Measurements from ENCODE around the gene GSDME. TPM values are rescaled to one million over a fixed set of nuclear protein-coding genes. Genes with fewer than 3 reads are reported as not detected.

GSDME gene
- total and polyA plus RNA-seq, 12 donors: 2.6 to 70.6 (median 6.3) TPM

DNA sequence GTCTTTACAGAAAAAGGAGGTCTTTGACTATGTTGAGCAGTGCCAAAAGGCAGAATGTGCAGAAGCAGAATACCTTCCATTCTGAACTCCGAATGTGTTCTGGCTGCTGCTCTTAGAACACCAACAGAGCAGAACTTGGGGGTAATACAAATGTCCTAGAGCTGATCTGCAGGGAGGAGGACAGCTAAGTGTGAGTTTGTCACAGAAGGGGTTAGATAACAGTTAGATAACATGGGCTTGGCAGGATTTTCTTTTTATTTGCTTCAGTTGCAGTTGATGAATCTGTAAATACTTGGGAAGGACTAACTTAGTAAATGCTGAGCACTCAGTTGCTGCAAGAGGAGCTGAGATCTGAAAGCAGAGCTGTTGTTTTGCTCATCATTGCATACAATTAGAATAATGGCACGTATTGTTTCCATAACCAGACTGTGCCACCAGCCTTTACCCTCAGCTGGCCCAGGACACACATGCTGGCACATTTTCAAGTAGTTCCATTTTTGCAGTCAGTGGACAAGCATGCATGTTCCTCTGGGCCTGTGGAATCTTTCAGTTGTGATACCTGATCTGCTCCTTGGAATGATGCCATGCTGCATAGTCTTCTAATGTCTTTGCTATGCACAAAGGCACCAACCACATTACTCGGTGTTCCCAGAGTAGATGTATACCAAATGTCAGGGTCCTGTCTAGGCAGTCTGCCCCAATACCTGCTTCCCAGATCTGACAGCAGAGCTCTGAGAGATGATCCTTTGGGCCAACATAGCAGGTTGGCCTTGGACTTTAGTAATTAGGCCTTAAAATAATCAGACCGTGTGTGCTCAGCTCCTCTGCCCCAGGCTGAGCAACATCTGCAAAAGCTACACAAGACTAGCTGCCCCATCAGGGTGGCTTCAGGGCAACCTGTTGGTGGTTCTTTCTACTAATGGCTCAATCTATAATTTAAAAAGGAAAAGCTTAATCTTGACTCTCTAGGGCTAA lies 55.7 kb downstream of the GSDME start:
- no peak for TF ChIP-seq POLR2A (IDR thresholded peaks at IDR 0.05)
- TF ChIP-seq, protein P1, sequence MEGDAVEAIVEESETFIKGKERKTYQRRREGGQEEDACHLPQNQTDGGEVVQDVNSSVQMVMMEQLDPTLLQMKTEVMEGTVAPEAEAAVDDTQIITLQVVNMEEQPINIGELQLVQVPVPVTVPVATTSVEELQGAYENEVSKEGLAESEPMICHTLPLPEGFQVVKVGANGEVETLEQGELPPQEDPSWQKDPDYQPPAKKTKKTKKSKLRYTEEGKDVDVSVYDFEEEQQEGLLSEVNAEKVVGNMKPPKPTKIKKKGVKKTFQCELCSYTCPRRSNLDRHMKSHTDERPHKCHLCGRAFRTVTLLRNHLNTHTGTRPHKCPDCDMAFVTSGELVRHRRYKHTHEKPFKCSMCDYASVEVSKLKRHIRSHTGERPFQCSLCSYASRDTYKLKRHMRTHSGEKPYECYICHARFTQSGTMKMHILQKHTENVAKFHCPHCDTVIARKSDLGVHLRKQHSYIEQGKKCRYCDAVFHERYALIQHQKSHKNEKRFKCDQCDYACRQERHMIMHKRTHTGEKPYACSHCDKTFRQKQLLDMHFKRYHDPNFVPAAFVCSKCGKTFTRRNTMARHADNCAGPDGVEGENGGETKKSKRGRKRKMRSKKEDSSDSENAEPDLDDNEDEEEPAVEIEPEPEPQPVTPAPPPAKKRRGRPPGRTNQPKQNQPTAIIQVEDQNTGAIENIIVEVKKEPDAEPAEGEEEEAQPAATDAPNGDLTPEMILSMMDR (IDR thresholded peaks at IDR 0.05): no peak
- intact Hi-C loops (cut with DNase I): no loop called here

DNA sequence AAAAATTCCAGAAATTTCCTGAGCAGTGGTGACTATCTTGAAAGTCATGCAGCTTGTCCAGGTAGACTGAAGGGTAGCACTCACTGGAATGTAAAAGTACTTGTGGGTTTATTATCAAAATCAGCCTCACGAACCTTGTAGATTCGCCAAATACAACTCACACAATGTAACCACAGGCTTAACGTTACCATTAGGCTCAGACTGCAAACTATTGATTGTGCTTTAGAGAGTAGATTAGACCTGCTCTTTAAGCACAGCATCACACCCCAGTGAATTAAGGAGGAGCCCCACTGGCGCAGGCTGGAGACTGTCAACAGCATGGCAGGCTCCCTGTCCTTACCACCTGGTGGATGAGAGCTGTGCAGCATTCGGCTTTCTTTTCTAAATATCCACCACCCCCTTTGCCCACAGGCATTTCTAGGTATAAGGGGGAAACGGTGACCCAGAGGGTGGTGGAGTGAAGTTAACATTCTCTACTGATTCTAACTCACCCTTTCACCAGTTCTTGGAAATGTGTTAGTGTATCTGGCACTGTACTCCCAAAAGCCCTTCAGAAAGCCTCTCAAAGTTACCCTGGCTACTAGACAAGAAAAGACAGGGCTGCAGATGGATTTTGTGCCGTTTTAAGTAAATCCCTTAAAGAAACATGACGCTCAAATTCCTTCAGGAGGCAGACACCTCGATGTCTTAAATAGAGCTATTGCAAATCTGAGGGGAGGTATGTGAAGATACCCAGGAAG lies 56.6 kb downstream of the GSDME start:
- H3K4me3 ChIP-seq: no peak overlapping the region
- DNase-seq: no peak
- intact Hi-C loops (cut with DNase I): no loop called here

More for the DNA sequence above, 55.7 kb downstream of the GSDME start:
- no peak overlapping the region for H3K4me3 ChIP-seq
- H3K27ac ChIP-seq: no peak overlapping the region
- DNase-seq: no peak
- no peaks in the 10 kb centered on the region for H3K9me3 ChIP-seq (replicated peaks in 1 of 3)
- no peaks in the 10 kb centered on the region for H3K27me3 ChIP-seq
- no peaks in the 10 kb centered on the region for H3K36me3 ChIP-seq (replicated peaks in 1 of 2)
- no peaks in the 10 kb centered on the region for H3K4me1 ChIP-seq (replicated peaks in 1 of 2)
- 71 to 86% (median 80%) methylated on average over 3 to 4 of the region's 4 CpGs for WGBS, 4 donors

DNA sequence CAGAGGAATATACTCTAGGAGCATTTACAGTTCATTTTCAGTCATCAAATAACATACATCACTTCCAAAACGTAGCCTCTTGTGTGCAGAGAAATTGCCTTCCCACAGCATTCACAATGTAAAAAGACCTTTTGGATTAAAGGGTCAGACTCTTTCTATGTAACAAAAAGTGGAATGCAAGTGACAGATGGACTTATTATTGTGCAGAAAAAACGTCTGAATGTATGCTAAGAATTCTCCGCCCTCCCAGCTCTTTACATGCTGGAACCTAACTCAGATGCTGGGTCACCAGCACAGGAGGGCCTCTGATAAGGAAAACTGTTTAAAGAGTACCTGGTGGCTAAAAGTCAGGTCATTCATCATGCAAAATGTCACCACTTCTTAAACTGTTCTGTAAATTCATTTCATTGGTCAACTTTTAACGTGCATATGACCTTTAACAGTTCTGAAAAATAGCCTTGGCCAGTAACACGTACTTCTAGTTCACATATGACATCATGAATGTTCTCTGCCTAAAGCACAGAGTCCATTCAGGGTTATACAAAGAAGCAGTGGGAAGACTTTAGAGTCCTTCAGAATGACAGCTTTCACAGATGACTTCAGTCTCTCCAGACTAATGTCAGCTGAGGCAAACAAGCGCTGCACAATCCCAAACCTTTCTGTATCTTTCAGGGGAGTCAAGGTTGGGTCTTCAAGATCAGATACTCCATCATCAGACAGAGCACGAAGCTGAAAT lies 58.6 kb downstream of the GSDME start:
- Histone ChIP-seq H3K27me3 (no peaks in the 10 kb centered on the region), H3K9me3 (replicated peaks in 1 of 3) (no peaks in the 10 kb centered on the region), H3K4me3 (no peak overlapping the region), H3K36me3 (replicated peaks in 1 of 2) (no peaks in the 10 kb centered on the region), H3K27ac (no peak overlapping the region), H3K4me1 (replicated peaks in 1 of 2) (no peaks in the 10 kb centered on the region)
- DNase-seq: no peak
- TF ChIP-seq POLR2A (IDR thresholded peaks at IDR 0.05): no peak
- TF ChIP-seq, protein P1 (IDR thresholded peaks at IDR 0.05): no peak
- intact Hi-C loops (cut with DNase I): no loop called here
- WGBS, 4 donors: 72 to 77% (median 74%) methylated on average over 7 of the region's 7 CpGs

More for the DNA sequence above, 56.6 kb downstream of the GSDME start:
- Histone ChIP-seq H3K4me1 (replicated peaks in 1 of 2) (no peaks in the 10 kb centered on the region), H3K27me3 (no peaks in the 10 kb centered on the region), H3K36me3 (replicated peaks in 1 of 2) (no peaks in the 10 kb centered on the region), H3K27ac (no peak overlapping the region), H3K9me3 (replicated peaks in 1 of 3) (no peaks in the 10 kb centered on the region)
- TF ChIP-seq, protein P1 (IDR thresholded peaks at IDR 0.05): no peak
- no peak for TF ChIP-seq POLR2A (IDR thresholded peaks at IDR 0.05)
- 81 to 89% (median 84%) methylated on average over 8 to 9 of the region's 9 CpGs for WGBS, 4 donors

DNA sequence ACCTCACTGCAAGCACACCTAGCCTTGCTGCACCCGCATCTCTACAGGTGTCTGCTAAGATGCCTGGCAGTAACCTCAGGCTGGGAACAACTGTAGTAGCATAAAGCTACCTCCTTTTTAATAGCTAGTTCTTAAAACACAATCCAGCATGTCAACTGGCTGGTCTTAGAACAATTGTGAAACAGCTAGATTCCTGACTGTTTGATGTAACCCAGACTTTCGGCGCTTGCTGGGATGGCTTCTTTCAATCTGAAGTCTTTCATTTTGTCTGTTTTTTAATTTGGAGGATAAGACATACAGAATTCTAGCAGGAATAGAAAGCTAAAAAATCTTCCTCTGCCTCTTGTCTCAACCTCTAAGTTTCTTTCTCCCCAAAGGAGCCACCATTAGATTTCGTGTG lies 59.8 kb downstream of the GSDME start:
- WGBS, 4 donors: 85 to 95% (median 92%) methylated on average over 4 of the region's 4 CpGs
- no peak overlapping the region for H3K4me3 ChIP-seq
- TF ChIP-seq, protein P1 (IDR thresholded peaks at IDR 0.05): no peak
- no peak overlapping the region for H3K27ac ChIP-seq
- no peaks in the 10 kb centered on the region for H3K36me3 ChIP-seq (replicated peaks in 1 of 2)
- H3K27me3 ChIP-seq: no peaks in the 10 kb centered on the region
- intact Hi-C loops (cut with DNase I): no loop called here
- H3K9me3 ChIP-seq (replicated peaks in 1 of 3): no peaks in the 10 kb centered on the region
- H3K4me1 ChIP-seq (replicated peaks in 1 of 2): no peaks in the 10 kb centered on the region
- no peak for DNase-seq
